ENCODE data around the gene EPRS1. TPM values are rescaled to one million over a fixed set of nuclear protein-coding genes. Genes with fewer than 3 reads are reported as not detected.

The EPRS1 gene
- total RNA-seq, 1 experiment from 2014 or later = 121 TPM

DNA sequence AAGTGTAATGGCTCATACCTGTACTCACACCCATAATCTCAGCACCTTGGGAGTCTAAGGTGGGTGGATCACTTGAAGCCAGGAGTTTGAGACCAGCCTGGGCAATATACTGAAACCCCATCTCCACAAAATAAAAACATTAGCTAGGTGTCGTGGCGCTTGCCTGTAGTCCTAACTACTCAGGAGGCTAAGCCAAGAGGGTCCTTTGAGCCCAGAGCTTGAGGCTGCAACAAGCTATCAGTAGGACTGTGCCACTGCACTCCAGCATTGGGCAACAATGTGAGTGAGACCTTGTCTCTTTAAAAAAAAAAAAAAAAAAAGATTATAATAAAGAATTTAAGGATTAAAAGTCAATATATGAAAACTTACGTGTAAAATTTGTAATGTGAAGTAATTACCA is 31.6 kb upstream of the EPRS1 start:
- Histone ChIP-seq H4K5ac (ENCODE audit: insufficient read length, low read depth, low read length) (no peak overlapping the region), H3K27ac (ENCODE audit: insufficient read length, low read depth, low read length) (no peak overlapping the region), H3K23me2 (ENCODE audit: insufficient read length, low read depth, low read length, poor library complexity, severe bottlenecking) (no peaks in the 10 kb centered on the region), H2BK15ac (ENCODE audit: low read depth, low read length) (no peak overlapping the region), H4K20me1 (ENCODE audit: control insufficient read depth, insufficient read depth, insufficient read length) (no peaks in the 10 kb centered on the region), H3K27me3 (ENCODE audit: insufficient read depth, low read length) (no peaks in the 10 kb centered on the region), H4K8ac (replicated peaks; ENCODE audit: insufficient read length, low read depth, low read length) (no peak overlapping the region), H2BK20ac (ENCODE audit: low read depth, low read length, poor library complexity, severe bottlenecking) (no peak overlapping the region), H3K4me2 (ENCODE audit: insufficient read depth, insufficient read length, low read length) (no peak overlapping the region), H2BK5ac (ENCODE audit: insufficient read length, low read length) (no peak overlapping the region), H3K4ac (ENCODE audit: low read depth, low read length) (no peak overlapping the region), H3K79me2 (ENCODE audit: insufficient read depth, low read length) (no peaks in the 10 kb centered on the region), H3K56ac (ENCODE audit: insufficient read length, low read depth, low read length) (no peak overlapping the region), H4K91ac (ENCODE audit: insufficient read length, low read depth, low read length) (no peak overlapping the region), H3K9ac (ENCODE audit: extremely low read depth, insufficient read length, low read length) (no peak overlapping the region), H3K4me1 (ENCODE audit: insufficient read depth, low read length) (no peaks in the 10 kb centered on the region), H2AK5ac (ENCODE audit: insufficient read length, low read length) (no peak overlapping the region), H2AFZ (ENCODE audit: low read length) (no peak overlapping the region), H2BK120ac (ENCODE audit: low read depth, low read length, poor library complexity, severe bottlenecking) (no peak overlapping the region), H3K79me1 (ENCODE audit: insufficient read depth, low read depth, low read length, poor library complexity, severe bottlenecking) (no peaks in the 10 kb centered on the region), H3K23ac (ENCODE audit: insufficient read length, low read depth, low read length) (no peak overlapping the region), H3T11ph (ENCODE audit: low read length) (no peak overlapping the region), H3K18ac (ENCODE audit: insufficient read length, low read depth, low read length) (no peak overlapping the region), H2BK12ac (ENCODE audit: insufficient read length, low read depth, low read length) (no peak overlapping the region), H3K9me3 (ENCODE audit: control insufficient read depth, low read depth, low read length) (no peaks in the 10 kb centered on the region), H3K14ac (ENCODE audit: insufficient read depth, low read length) (no peak overlapping the region)
- DNase-seq = no peak
- no peaks in the 10 kb centered on the region for H3K4me1 Mint-ChIP-seq
- no peak overlapping the region for H3K27ac Mint-ChIP-seq
- TF ChIP-seq CTCF (conservative IDR thresholded peaks at IDR 0.05) = no peak
- WGBS (ENCODE audit: extremely low coverage, insufficient read length, low lambda C conversion rate) = no CpG with 5 or more reads among the region's 3 CpGs
- no peaks in the 10 kb centered on the region for H3K27me3 Mint-ChIP-seq (ENCODE audit: low read depth)
- H3K4me3 Mint-ChIP-seq = no peak overlapping the region
- H3K36me3 Mint-ChIP-seq (ENCODE audit: insufficient read depth in 1 of 3, low read depth in 3 of 3) = peaks cover 2 to 3% (median 2%) of the 10 kb centered on the region in 3 experiments; a peak in 4 of 7 replicates
- H3K9me3 Mint-ChIP-seq = no peaks in the 10 kb centered on the region; a peak in 1 of 5 replicates

Measured in H9 (cell line).